Pons (tissue), 1 donor: Measurements from ENCODE around the gene SLC1A2.

Source experiments
- DNase-seq: peaks from one replicate; pipeline ENCODE4 v3.0.0-alpha.2; 2016; ENCODE audit warnings: low spot score

SLC1A2 gene

GRCh38 chr11:35271031-35271430 lies 148.3 kb downstream of the SLC1A2 start:
- no peak for DNase-seq

- no peak for DNase-seq
Observed at GRCh38 chr11:35270342-35270741, 149.0 kb downstream of the SLC1A2 start.

- no peak for DNase-seq
Observed at GRCh38 chr11:35267504-35267903, 151.9 kb downstream of the SLC1A2 start.

GRCh38 chr11:35265755-35266454 lies 153.5 kb downstream of the SLC1A2 start:
- DNase-seq: no peak

- no peak for DNase-seq
Observed at GRCh38 chr11:35262735-35263134, 156.6 kb downstream of the SLC1A2 start.

- DNase-seq: peak; percentile 54
Observed at GRCh38 chr11:35262056-35262455, 157.3 kb downstream of the SLC1A2 start.

- no peak for DNase-seq
Observed at GRCh38 chr11:35261197-35261596, 158.2 kb downstream of the SLC1A2 start.

- no peak for DNase-seq
Observed at GRCh38 chr11:35260342-35260985, 158.9 kb downstream of the SLC1A2 start.

GRCh38 chr11:35259529-35259928 lies 159.8 kb downstream of the SLC1A2 start:
- DNase-seq: no peak

GRCh38 chr11:35257281-35257680 lies 162.1 kb downstream of the SLC1A2 start:
- DNase-seq: no peak

GRCh38 chr11:35256296-35256695 lies 163.1 kb downstream of the SLC1A2 start:
- DNase-seq: no peak

GRCh38 chr11:35255514-35255913 lies 163.8 kb downstream of the SLC1A2 start:
- DNase-seq: no peak

GRCh38 chr11:35253237-35253636 lies 166.1 kb downstream of the SLC1A2 start:
- no peak for DNase-seq

- DNase-seq: no peak
Observed at GRCh38 chr11:35250621-35251020, 168.7 kb downstream of the SLC1A2 start.

GRCh38 chr11:35250192-35250591 lies 169.2 kb downstream of the SLC1A2 start:
- DNase-seq: no peak

- DNase-seq: no peak
Observed at GRCh38 chr11:35248558-35249323, 170.6 kb downstream of the SLC1A2 start.

- DNase-seq: no peak
Observed at GRCh38 chr11:35247863-35248262, 171.5 kb downstream of the SLC1A2 start.

- no peak for DNase-seq
Observed at GRCh38 chr11:35247428-35247827, 171.9 kb downstream of the SLC1A2 start.

GRCh38 chr11:35246745-35247144 lies 172.6 kb downstream of the SLC1A2 start:
- DNase-seq: no peak

GRCh38 chr11:35245786-35246185 lies 173.6 kb downstream of the SLC1A2 start:
- DNase-seq: no peak

GRCh38 chr11:35245056-35245455 lies 174.3 kb downstream of the SLC1A2 start:
- no peak for DNase-seq

GRCh38 chr11:35243774-35244173 lies 175.6 kb downstream of the SLC1A2 start:
- no peak for DNase-seq
